Mesendoderm (in vitro differentiated cells): Measurements from ENCODE around the gene SPTLC3.
A peak's percentile ranks its signal among the peaks of the same experiment; 100 is the strongest.

ENCODE experiments used
- DNase-seq: peaks from one replicate; pipeline ENCODE4 v3.0.0; 2013
- H2AK5ac ChIP-seq: 2 replicates; pipeline ENCODE4 v1.6.1; 2013; ENCODE audit warnings: low read length, inconsistent platforms
- H2BK120ac ChIP-seq: 2 replicates; pipeline ENCODE4 v1.6.1; 2013; ENCODE audit warnings: low read depth, mild to moderate bottlenecking, low read length, moderate library complexity, mixed read lengths
- H2BK15ac ChIP-seq: replicated peaks from 2 replicates; pipeline ENCODE4 v1.6.1; 2013; ENCODE audit warnings: low read depth, mild to moderate bottlenecking, moderate library complexity
- H2BK5ac ChIP-seq: 2 replicates; pipeline ENCODE4 v1.6.1; 2013; ENCODE audit warnings: low read length, inconsistent platforms
- H3K18ac ChIP-seq: 2 replicates; pipeline ENCODE4 v1.6.1; 2013; ENCODE audit warnings: mild to moderate bottlenecking, low read length, mixed read lengths
- H3K23ac ChIP-seq: one replicate; pipeline ENCODE4 v1.6.1; 2013; ENCODE audit warnings: low read length
- H3K27ac ChIP-seq: 2 replicates; pipeline ENCODE4 v1.5.1; 2013; ENCODE audit warnings: low read depth, mild to moderate bottlenecking, inconsistent platforms, low read length, moderate library complexity
- H3K27me3 ChIP-seq: 2 replicates; pipeline ENCODE4 v1.6.1; 2013; ENCODE audit warnings: low read length, control low read depth, mild to moderate bottlenecking, inconsistent platforms; ENCODE audit not compliant: insufficient read depth, poor library complexity
- H3K36me3 ChIP-seq: 2 replicates; pipeline ENCODE4 v1.6.1; 2013; ENCODE audit warnings: low read length, inconsistent platforms; ENCODE audit not compliant: control insufficient read depth, insufficient read depth
- H3K4ac ChIP-seq: one replicate; pipeline ENCODE4 v1.6.1; 2013; ENCODE audit warnings: low read depth, mild to moderate bottlenecking, low read length, moderate library complexity
- H3K4me1 ChIP-seq: 2 replicates; pipeline ENCODE4 v1.6.1; 2013; ENCODE audit warnings: low read depth, low read length, inconsistent platforms; ENCODE audit not compliant: control insufficient read depth
- H3K4me2 ChIP-seq: 2 replicates; pipeline ENCODE4 v1.6.1; 2013; ENCODE audit warnings: low read length
- H3K4me3 ChIP-seq: 2 replicates; pipeline ENCODE4 v1.5.1; 2013; ENCODE audit warnings: mild to moderate bottlenecking, low read length
- H3K56ac ChIP-seq: one replicate; pipeline ENCODE4 v1.6.1; 2013; ENCODE audit warnings: low read length
- H3K79me1 ChIP-seq: 2 replicates; pipeline ENCODE4 v1.6.1; 2013; ENCODE audit warnings: low read length, inconsistent platforms
- H3K79me2 ChIP-seq: 2 replicates; pipeline ENCODE4 v1.6.1; 2013; ENCODE audit warnings: mild to moderate bottlenecking, low read length; ENCODE audit not compliant: control insufficient read depth, insufficient read depth
- H3K9ac ChIP-seq: 2 replicates; pipeline ENCODE4 v1.6.1; 2013; ENCODE audit warnings: low read length, inconsistent platforms
- H4K5ac ChIP-seq: one replicate; pipeline ENCODE4 v1.6.1; 2013; ENCODE audit warnings: low read length
- H4K8ac ChIP-seq: one replicate; pipeline ENCODE4 v1.6.1; 2013; ENCODE audit warnings: low read depth, mild to moderate bottlenecking, control low read depth, low read length, moderate library complexity
- WGBS: extraction: QIAGEN DNeasy Blood & Tissue Kit; methylation state at CpG from one replicate; pipeline ENCODE4 v1.1.7; 2013; ENCODE audit warnings: low lambda C conversion rate, missing lambda C conversion rate; ENCODE audit not compliant: insufficient coverage; ENCODE audit errors: extremely low coverage; 5-methylcytosine and 5-hydroxymethylcytosine counted together

The SPTLC3 gene

GRCh38 chr20:13121840-13122515 is 113.2 kb downstream of the SPTLC3 start:
- Histone ChIP-seq H4K8ac (no peak overlapping the region), H3K4me3 (no peak overlapping the region), H3K18ac (no peak overlapping the region), H3K36me3 (no peaks in the 10 kb centered on the region), H3K56ac (no peak overlapping the region), H3K4me2 (no peak overlapping the region), H3K27me3 (no peaks in the 10 kb centered on the region), H2AK5ac (no peak overlapping the region), H3K9ac (no peak overlapping the region), H2BK15ac (no peak overlapping the region), H3K4me1 (no peaks in the 10 kb centered on the region), H3K79me2 (no peaks in the 10 kb centered on the region), H2BK120ac (no peak overlapping the region), H3K27ac (no peak overlapping the region), H4K5ac (peak overlapping the region; percentile 82), H3K79me1 (no peaks in the 10 kb centered on the region), H2BK5ac (no peak overlapping the region), H3K23ac (no peak overlapping the region), H3K4ac (no peak overlapping the region)
- WGBS, result no CpG with 5 or more reads among the region's 5 CpGs
- no peak for DNase-seq

GRCh38 chr20:13125486-13125885 is 116.7 kb downstream of the SPTLC3 start:
- Histone ChIP-seq H3K27me3 (no peaks in the 10 kb centered on the region), H3K27ac (no peak overlapping the region), H2BK120ac (no peak overlapping the region), H3K79me2 (no peaks in the 10 kb centered on the region), H4K5ac (no peak overlapping the region), H3K9ac (no peak overlapping the region), H4K8ac (no peak overlapping the region), H3K4me3 (no peak overlapping the region), H3K36me3 (no peaks in the 10 kb centered on the region), H2AK5ac (no peak overlapping the region), H3K79me1 (no peaks in the 10 kb centered on the region), H2BK15ac (no peak overlapping the region), H3K4me1 (no peaks in the 10 kb centered on the region), H3K4ac (no peak overlapping the region), H3K23ac (no peak overlapping the region), H2BK5ac (no peak overlapping the region), H3K56ac (no peak overlapping the region), H3K4me2 (no peak overlapping the region), H3K18ac (no peak overlapping the region)
- no peak for DNase-seq
- WGBS, result no CpG with 5 or more reads among the region's 2 CpGs

GRCh38 chr20:13128173-13128572 is 119.4 kb downstream of the SPTLC3 start:
- Histone ChIP-seq H3K27ac (no peak overlapping the region), H4K8ac (no peak overlapping the region), H3K56ac (no peak overlapping the region), H2BK5ac (no peak overlapping the region), H3K23ac (no peak overlapping the region), H4K5ac (no peak overlapping the region), H3K4me3 (no peak overlapping the region), H3K4me1 (no peaks in the 10 kb centered on the region), H3K36me3 (no peaks in the 10 kb centered on the region), H3K27me3 (no peaks in the 10 kb centered on the region), H2BK120ac (no peak overlapping the region), H3K9ac (no peak overlapping the region), H3K4ac (no peak overlapping the region), H2AK5ac (no peak overlapping the region), H3K79me2 (no peaks in the 10 kb centered on the region), H3K4me2 (no peak overlapping the region), H3K18ac (no peak overlapping the region), H2BK15ac (no peak overlapping the region), H3K79me1 (no peaks in the 10 kb centered on the region)
- WGBS, result no CpG with 5 or more reads among the region's 1 CpG
- DNase-seq, result no peak

GRCh38 chr20:13130061-13130706 is 121.4 kb downstream of the SPTLC3 start:
- Histone ChIP-seq H3K9ac (no peak overlapping the region), H2BK15ac (no peak overlapping the region), H3K4me1 (no peaks in the 10 kb centered on the region), H4K8ac (no peak overlapping the region), H2AK5ac (no peak overlapping the region), H3K4me3 (no peak overlapping the region), H3K79me2 (no peaks in the 10 kb centered on the region), H4K5ac (no peak overlapping the region), H3K23ac (no peak overlapping the region), H3K27ac (no peak overlapping the region), H2BK5ac (no peak overlapping the region), H2BK120ac (no peak overlapping the region), H3K18ac (no peak overlapping the region), H3K36me3 (no peaks in the 10 kb centered on the region), H3K4me2 (no peak overlapping the region), H3K4ac (no peak overlapping the region), H3K27me3 (no peaks in the 10 kb centered on the region), H3K79me1 (no peaks in the 10 kb centered on the region), H3K56ac (no peak overlapping the region)
- no peak for DNase-seq
- no CpG with 5 or more reads among the region's 3 CpGs for WGBS

GRCh38 chr20:13130707-13131103 is 121.9 kb downstream of the SPTLC3 start:
- DNase-seq, result no peak
- Histone ChIP-seq H3K27ac (no peak overlapping the region), H4K5ac (no peak overlapping the region), H2BK120ac (no peak overlapping the region), H3K18ac (no peak overlapping the region), H3K9ac (no peak overlapping the region), H3K79me1 (no peaks in the 10 kb centered on the region), H3K4me2 (no peak overlapping the region), H3K23ac (no peak overlapping the region), H3K36me3 (no peaks in the 10 kb centered on the region), H3K4ac (no peak overlapping the region), H3K4me3 (no peak overlapping the region), H3K79me2 (no peaks in the 10 kb centered on the region), H2BK5ac (no peak overlapping the region), H2BK15ac (no peak overlapping the region), H3K4me1 (no peaks in the 10 kb centered on the region), H3K56ac (no peak overlapping the region), H2AK5ac (no peak overlapping the region), H4K8ac (no peak overlapping the region), H3K27me3 (no peaks in the 10 kb centered on the region)
- WGBS, result no CpG with 5 or more reads among the region's 3 CpGs

GRCh38 chr20:13131688-13132087 is 122.9 kb downstream of the SPTLC3 start:
- H2BK15ac ChIP-seq, result no peak overlapping the region
- H3K79me1 ChIP-seq, result no peaks in the 10 kb centered on the region
- no peak overlapping the region for H3K27ac ChIP-seq
- no peak overlapping the region for H2BK120ac ChIP-seq
- H3K27me3 ChIP-seq, result no peaks in the 10 kb centered on the region
- H3K4me1 ChIP-seq, result no peaks in the 10 kb centered on the region
- H3K4ac ChIP-seq, result no peak overlapping the region
- H3K9ac ChIP-seq, result no peak overlapping the region
- no peaks in the 10 kb centered on the region for H3K79me2 ChIP-seq
- H3K36me3 ChIP-seq, result no peaks in the 10 kb centered on the region
- H4K5ac ChIP-seq, result no peak overlapping the region
- H3K4me2 ChIP-seq, result no peak overlapping the region
- H3K18ac ChIP-seq, result no peak overlapping the region
- H2BK5ac ChIP-seq, result no peak overlapping the region
- H3K56ac ChIP-seq, result no peak overlapping the region
- no peak overlapping the region for H3K4me3 ChIP-seq
- no peak overlapping the region for H4K8ac ChIP-seq
- no peak for DNase-seq
- no CpG with 5 or more reads among the region's 3 CpGs for WGBS
- H2AK5ac ChIP-seq, result no peak overlapping the region
- H3K23ac ChIP-seq, result no peak overlapping the region
